Testis (tissue), 3 donors: ENCODE results near the gene GMCL1. TPM values are rescaled to one million over a fixed set of nuclear protein-coding genes. Genes with fewer than 3 reads are reported as not detected.

Experiments used
- DNase-seq: peaks from one replicate; pipeline ENCODE4 v3.0.0-alpha.2; 2019
- H3K27ac ChIP-seq, 2 donors: fragments of 200-600 bp; sonication (generic); one replicate each; pipeline ENCODE4 v1.5.1; 2019
- H3K27me3 ChIP-seq: fragments of 200-600 bp; sonication (generic); one replicate; pipeline ENCODE4 v1.5.1; 2019
- H3K36me3 ChIP-seq: fragments of 200-600 bp; sonication (generic); one replicate; pipeline ENCODE4 v1.5.1; 2017; ENCODE audit warnings: low read depth; ENCODE audit errors: missing control alignments
- H3K4me1 ChIP-seq: fragments of 200-600 bp; sonication (generic); one replicate; pipeline ENCODE4 v1.5.1; 2019
- H3K4me3 ChIP-seq, 2 donors: fragments of 200-600 bp; sonication (generic); one replicate each; pipeline ENCODE4 v1.5.1; 2017 to 2019
- H3K9me3 ChIP-seq: fragments of 200-600 bp; sonication (generic); one replicate; pipeline ENCODE4 v1.5.1; 2017
- CTCF ChIP-seq, 3 experiments: fragments of 450-650 bp in 2 of 3; fragments of 200-600 bp in 1 of 3; sonication (generic) in 1 of 3; IDR thresholded peaks; one replicate each; pipeline ENCODE4 v1.5.1; 2016 to 2019; ENCODE audit warnings: antibody characterized with exemption in 3 of 3, mild to moderate bottlenecking in 2 of 3, moderate library complexity in 1 of 3
- POLR2A ChIP-seq: fragments of 450-650 bp; IDR thresholded peaks from one replicate; pipeline ENCODE4 v1.6.1; 2017; ENCODE audit warnings: antibody characterized with exemption, mild to moderate bottlenecking, moderate library complexity
- WGBS, 2 donors: methylation state at CpG; one replicate each; pipeline ENCODE4 v1.1.5; 2018; 5-methylcytosine and 5-hydroxymethylcytosine counted together
- intact Hi-C: fragments of 100-400 bp; cut with DNase I; formaldehyde crosslinking; loops from one replicate; pipeline ENCODE4 v1.15.1; 2023; ENCODE audit warnings: low total_unique reads
- polyA plus RNA-seq: library from polyadenylated mRNA; stranded (reverse); fragments of 350-450 nt; fragmentation: Illumina TruSeq; extraction: RNeasy Lipid Tissue Mini Kit (QIAGEN cat#74804); gene quantifications from one replicate; pipeline ENCODE4 v1.2.3, GENCODE V29; 2014; ENCODE audit warnings: low read depth, low replicate concordance; ENCODE audit not compliant: insufficient read depth
- total RNA-seq, 2 donors: library from RNA; depleted of rRNA; stranded (reverse); fragments of >200 nt; gene quantifications; one replicate each; pipeline ENCODE4 v1.2.3, GENCODE V29; 2016

The GMCL1 gene
- total and polyA plus RNA-seq, 3 donors from 2014 or later: 19.9 to 30.5 (median 27.6) TPM

GRCh38 chr2:69815717-69816116 lies 13.7 kb upstream of the GMCL1 start:
- H3K36me3 ChIP-seq: no peaks in the 10 kb centered on the region
- 50 to 53% methylated on average over 1 of the region's 1 CpG for WGBS, 2 donors

GRCh38 chr2:69816923-69817542 lies 12.4 kb upstream of the GMCL1 start:
- intact Hi-C loops: no loop called here
- Histone ChIP-seq H3K9me3 (no peaks in the 10 kb centered on the region), H3K36me3 (no peaks in the 10 kb centered on the region), H3K4me3 (no peak overlapping the region), H3K27ac (no peak overlapping the region), H3K27me3 (no peaks in the 10 kb centered on the region), H3K4me1 (peaks cover 10% of the 10 kb centered on the region)
- TF ChIP-seq CTCF (IDR thresholded peaks at IDR 0.05) (peak; percentile 95 to 98 (median 96)), POLR2A (no peak)
- DNase-seq: peak; percentile 90
- 23 to 27% methylated on average over 3 of the region's 3 CpGs for WGBS, 2 donors

More at GRCh38 chr2:69815717-69816116, 13.7 kb upstream of the GMCL1 start:
- TF ChIP-seq POLR2A: no peak
- TF ChIP-seq CTCF (IDR thresholded peaks at IDR 0.05): no peak
- intact Hi-C loops: no loop called here
- Histone ChIP-seq H3K9me3 (no peaks in the 10 kb centered on the region), H3K4me1 (peaks cover 10% of the 10 kb centered on the region), H3K27ac (no peak overlapping the region), H3K4me3 (no peak overlapping the region), H3K27me3 (no peaks in the 10 kb centered on the region)
- no peak for DNase-seq

- Histone ChIP-seq H3K27me3 (no peaks in the 10 kb centered on the region), H3K9me3 (no peaks in the 10 kb centered on the region), H3K4me1 (peaks cover 10% of the 10 kb centered on the region), H3K36me3 (no peaks in the 10 kb centered on the region), H3K4me3 (no peak overlapping the region), H3K27ac (no peak overlapping the region)
- intact Hi-C loops: no loop called here
- DNase-seq: no peak
- WGBS, 2 donors: 66 to 74% methylated on average over 4 of the region's 4 CpGs
- TF ChIP-seq POLR2A (no peak), CTCF (IDR thresholded peaks at IDR 0.05) (no peak)
Measured at GRCh38 chr2:69817729-69818501, 11.5 kb upstream of the GMCL1 start.

GRCh38 chr2:69827796-69828540 lies 1.5 kb upstream of the GMCL1 start:
- intact Hi-C loops: no loop called here
- DNase-seq: no peak
- no peak overlapping the region for H3K27ac ChIP-seq

More at GRCh38 chr2:69827796-69828540, 1.5 kb upstream of the GMCL1 start:
- Histone ChIP-seq H3K9me3 (no peaks in the 10 kb centered on the region), H3K4me3 (no peak overlapping the region), H3K4me1 (peaks cover 4% of the 10 kb centered on the region), H3K36me3 (no peaks in the 10 kb centered on the region), H3K27me3 (no peaks in the 10 kb centered on the region)
- TF ChIP-seq CTCF (IDR thresholded peaks at IDR 0.05): no peak
- no peak for TF ChIP-seq POLR2A
- WGBS, 2 donors: 72 to 79% methylated on average over 9 of the region's 9 CpGs
